ENCODE results near the gene UBL7. TPM values are rescaled to one million over a fixed set of nuclear protein-coding genes. Genes with fewer than 3 reads are reported as not detected.
"Not testable (repeated sequence)": the region's sequence is repeated elsewhere in the genome, so short reads cannot be mapped to it uniquely, and the experiment has no call there.

Gene UBL7
- total RNA-seq, 1 donor from 2014 or later, result 43.1 TPM

GRCh38 chr15:74464216-74464615 is 3.3 kb upstream of the UBL7 start:
- DNase-seq (ENCODE audit: low spot score), result no peak

- DNase-seq (ENCODE audit: low spot score), result no peak
These were observed 2.7 kb upstream of the UBL7 start for GRCh38 chr15:74463634-74464033.

GRCh38 chr15:74461847-74462511 is 1.0 kb upstream of the UBL7 start:
- DNase-seq (ENCODE audit: low spot score), result no peak

GRCh38 chr15:74460298-74460697 is 662 bp downstream of the UBL7 start:
- no peak for DNase-seq (ENCODE audit: low spot score)

- not testable (repeated sequence) for DNase-seq (ENCODE audit: low spot score)
These were observed 1.2 kb downstream of the UBL7 start for GRCh38 chr15:74459798-74460197.

GRCh38 chr15:74458473-74458872 is 2.5 kb downstream of the UBL7 start:
- no peak for DNase-seq (ENCODE audit: low spot score)

GRCh38 chr15:74457036-74457435 is 3.9 kb downstream of the UBL7 start:
- DNase-seq (ENCODE audit: low spot score), result not testable (repeated sequence)

- DNase-seq (ENCODE audit: low spot score), result no peak
These were observed 6.0 kb downstream of the UBL7 start for GRCh38 chr15:74454764-74455500.

- no peak for DNase-seq (ENCODE audit: low spot score)
These were observed 6.8 kb downstream of the UBL7 start for GRCh38 chr15:74453925-74454763.

- no peak for DNase-seq (ENCODE audit: low spot score)
These were observed 8.8 kb downstream of the UBL7 start for GRCh38 chr15:74451861-74452835.

- DNase-seq (ENCODE audit: low spot score), result no peak
These were observed 9.6 kb downstream of the UBL7 start for GRCh38 chr15:74451322-74451721.

GRCh38 chr15:74449643-74450205 is 11.2 kb downstream of the UBL7 start:
- DNase-seq (ENCODE audit: low spot score), result no peak

- DNase-seq (ENCODE audit: low spot score), result no peak
These were observed 11.9 kb downstream of the UBL7 start for GRCh38 chr15:74449095-74449494.

GRCh38 chr15:74445816-74446763 is 14.9 kb downstream of the UBL7 start:
- no peak for DNase-seq (ENCODE audit: low spot score)

GRCh38 chr15:74444106-74445062 is 16.6 kb downstream of the UBL7 start:
- no peak for DNase-seq (ENCODE audit: low spot score)

- no peak for DNase-seq (ENCODE audit: low spot score)
These were observed 17.7 kb downstream of the UBL7 start for GRCh38 chr15:74443100-74443909.

GRCh38 chr15:74442604-74443003 is 18.4 kb downstream of the UBL7 start:
- no peak for DNase-seq (ENCODE audit: low spot score)

- DNase-seq (ENCODE audit: low spot score), result no peak
These were observed 18.9 kb downstream of the UBL7 start for GRCh38 chr15:74442063-74442462.
